ENCODE data around the gene SPOCK3. TPM values are rescaled to one million over a fixed set of nuclear protein-coding genes. Genes with fewer than 3 reads are reported as not detected.

SPOCK3 gene
- total and polyA plus RNA-seq, 2 of the 13 experiments (the other 11 are each of a cell fraction or from before 2014, with no cell fraction given): not detected

DNA sequence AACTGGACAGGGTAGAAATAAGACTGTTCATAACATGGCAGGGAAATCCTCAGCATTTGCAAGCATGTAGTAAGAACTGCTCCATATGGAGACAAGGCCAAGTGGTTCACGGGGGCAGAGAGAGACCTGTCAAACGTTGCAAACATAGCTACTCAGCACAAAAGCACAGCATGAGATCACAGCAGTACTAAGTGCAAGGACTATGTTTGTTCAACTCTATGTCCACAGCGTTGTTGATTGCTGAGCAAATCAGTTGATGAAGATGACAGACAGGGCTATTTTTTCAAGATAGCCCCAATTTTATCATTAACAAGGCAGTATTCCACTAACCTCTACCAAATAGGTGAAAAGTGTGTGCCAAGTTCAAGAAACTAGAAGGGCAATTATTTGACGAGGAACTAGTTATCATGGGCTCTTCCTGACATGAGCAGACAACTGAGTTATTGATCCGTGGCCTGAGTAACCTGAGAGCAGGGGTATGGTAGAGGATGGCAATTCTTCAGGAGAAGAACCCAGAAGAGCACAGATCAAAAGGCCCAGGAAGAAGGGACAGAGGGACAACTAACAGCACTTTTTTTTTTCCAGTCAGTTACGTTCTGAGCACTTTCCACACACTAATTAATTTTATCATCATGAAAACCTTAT lies 57.4 kb downstream of the SPOCK3 start (continued):
- TF ChIP-seq, protein P1, sequence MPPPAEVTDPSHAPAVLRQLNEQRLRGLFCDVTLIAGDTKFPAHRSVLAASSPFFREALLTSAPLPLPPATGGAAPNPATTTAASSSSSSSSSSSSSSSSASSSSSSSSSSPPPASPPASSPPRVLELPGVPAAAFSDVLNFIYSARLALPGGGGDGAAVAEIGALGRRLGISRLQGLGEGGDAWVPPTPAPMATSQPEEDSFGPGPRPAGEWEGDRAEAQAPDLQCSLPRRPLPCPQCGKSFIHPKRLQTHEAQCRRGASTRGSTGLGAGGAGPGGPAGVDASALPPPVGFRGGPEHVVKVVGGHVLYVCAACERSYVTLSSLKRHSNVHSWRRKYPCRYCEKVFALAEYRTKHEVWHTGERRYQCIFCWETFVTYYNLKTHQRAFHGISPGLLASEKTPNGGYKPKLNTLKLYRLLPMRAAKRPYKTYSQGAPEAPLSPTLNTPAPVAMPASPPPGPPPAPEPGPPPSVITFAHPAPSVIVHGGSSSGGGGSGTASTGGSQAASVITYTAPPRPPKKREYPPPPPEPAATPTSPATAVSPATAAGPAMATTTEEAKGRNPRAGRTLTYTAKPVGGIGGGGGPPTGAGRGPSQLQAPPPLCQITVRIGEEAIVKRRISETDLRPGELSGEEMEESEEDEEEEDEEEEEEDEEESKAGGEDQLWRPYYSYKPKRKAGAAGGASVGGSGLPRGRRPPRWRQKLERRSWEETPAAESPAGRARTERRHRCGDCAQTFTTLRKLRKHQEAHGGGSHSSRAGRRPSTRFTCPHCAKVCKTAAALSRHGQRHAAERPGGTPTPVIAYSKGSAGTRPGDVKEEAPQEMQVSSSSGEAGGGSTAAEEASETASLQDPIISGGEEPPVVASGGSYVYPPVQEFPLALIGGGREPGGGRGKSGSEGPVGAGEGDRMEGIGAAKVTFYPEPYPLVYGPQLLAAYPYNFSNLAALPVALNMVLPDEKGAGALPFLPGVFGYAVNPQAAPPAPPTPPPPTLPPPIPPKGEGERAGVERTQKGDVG (CRISPR knock-in tag; IDR thresholded peaks at IDR 0.05; ENCODE audit: borderline replicate concordance): no peak
- TF ChIP-seq SMARCC2 (IDR thresholded peaks at IDR 0.05) (no peak), PRPF4 (IDR thresholded peaks at IDR 0.05; ENCODE audit: low read depth, low read length, poor library complexity, severe bottlenecking) (no peak), ZNF775 (CRISPR knock-in tag; IDR thresholded peaks at IDR 0.05; ENCODE audit: borderline replicate concordance) (no peak), FOXM1 (CRISPR knock-in tag; IDR thresholded peaks at IDR 0.05) (no peak), ZNF547 (CRISPR knock-in tag; IDR thresholded peaks at IDR 0.05) (no peak), ZFX (CRISPR knock-in tag; IDR thresholded peaks at IDR 0.05; ENCODE audit: low read depth) (no peak), SNAPC2 (CRISPR knock-in tag; IDR thresholded peaks at IDR 0.05) (no peak), ATRX (CRISPR knock-in tag; IDR thresholded peaks at IDR 0.05; ENCODE audit: borderline replicate concordance) (no peak), GABPA (IDR thresholded peaks at IDR 0.05; ENCODE audit: low read depth, low read length) (no peak), GABPA (CRISPR knock-in tag; IDR thresholded peaks at IDR 0.05; ENCODE audit: low read depth) (no peak), ELF3 (CRISPR knock-in tag; IDR thresholded peaks at IDR 0.05) (no peak), TBP (CRISPR knock-in tag; IDR thresholded peaks at IDR 0.05) (no peak), ZNF292 (CRISPR knock-in tag; IDR thresholded peaks at IDR 0.05; ENCODE audit: borderline replicate concordance, low read depth) (peak; percentile 69; the same call in 1 of the 2 replicates), GABPB1 (CRISPR knock-in tag; IDR thresholded peaks at IDR 0.05) (no peak; the same call in 1 of the 2 replicates), ZNF10 (CRISPR knock-in tag; IDR thresholded peaks at IDR 0.05; ENCODE audit: borderline replicate concordance, low read depth) (no peak), AHR (CRISPR knock-in tag; IDR thresholded peaks at IDR 0.05) (no peak)
- TF ChIP-seq, protein P2, sequence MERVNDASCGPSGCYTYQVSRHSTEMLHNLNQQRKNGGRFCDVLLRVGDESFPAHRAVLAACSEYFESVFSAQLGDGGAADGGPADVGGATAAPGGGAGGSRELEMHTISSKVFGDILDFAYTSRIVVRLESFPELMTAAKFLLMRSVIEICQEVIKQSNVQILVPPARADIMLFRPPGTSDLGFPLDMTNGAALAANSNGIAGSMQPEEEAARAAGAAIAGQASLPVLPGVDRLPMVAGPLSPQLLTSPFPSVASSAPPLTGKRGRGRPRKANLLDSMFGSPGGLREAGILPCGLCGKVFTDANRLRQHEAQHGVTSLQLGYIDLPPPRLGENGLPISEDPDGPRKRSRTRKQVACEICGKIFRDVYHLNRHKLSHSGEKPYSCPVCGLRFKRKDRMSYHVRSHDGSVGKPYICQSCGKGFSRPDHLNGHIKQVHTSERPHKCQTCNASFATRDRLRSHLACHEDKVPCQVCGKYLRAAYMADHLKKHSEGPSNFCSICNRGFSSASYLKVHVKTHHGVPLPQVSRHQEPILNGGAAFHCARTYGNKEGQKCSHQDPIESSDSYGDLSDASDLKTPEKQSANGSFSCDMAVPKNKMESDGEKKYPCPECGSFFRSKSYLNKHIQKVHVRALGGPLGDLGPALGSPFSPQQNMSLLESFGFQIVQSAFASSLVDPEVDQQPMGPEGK (CRISPR knock-in tag; IDR thresholded peaks at IDR 0.05): no peak
- TF ChIP-seq, protein P3, sequence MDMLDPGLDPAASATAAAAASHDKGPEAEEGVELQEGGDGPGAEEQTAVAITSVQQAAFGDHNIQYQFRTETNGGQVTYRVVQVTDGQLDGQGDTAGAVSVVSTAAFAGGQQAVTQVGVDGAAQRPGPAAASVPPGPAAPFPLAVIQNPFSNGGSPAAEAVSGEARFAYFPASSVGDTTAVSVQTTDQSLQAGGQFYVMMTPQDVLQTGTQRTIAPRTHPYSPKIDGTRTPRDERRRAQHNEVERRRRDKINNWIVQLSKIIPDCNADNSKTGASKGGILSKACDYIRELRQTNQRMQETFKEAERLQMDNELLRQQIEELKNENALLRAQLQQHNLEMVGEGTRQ (IDR thresholded peaks at IDR 0.05; ENCODE audit: low read depth, low read length): no peak
- TF ChIP-seq, protein P3 (CRISPR knock-in tag; IDR thresholded peaks at IDR 0.05; ENCODE audit: borderline replicate concordance): no peak
- TF ChIP-seq, protein P4, sequence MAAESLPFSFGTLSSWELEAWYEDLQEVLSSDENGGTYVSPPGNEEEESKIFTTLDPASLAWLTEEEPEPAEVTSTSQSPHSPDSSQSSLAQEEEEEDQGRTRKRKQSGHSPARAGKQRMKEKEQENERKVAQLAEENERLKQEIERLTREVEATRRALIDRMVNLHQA (CRISPR knock-in tag; IDR thresholded peaks at IDR 0.05): no peak
- TF ChIP-seq, protein P5, sequence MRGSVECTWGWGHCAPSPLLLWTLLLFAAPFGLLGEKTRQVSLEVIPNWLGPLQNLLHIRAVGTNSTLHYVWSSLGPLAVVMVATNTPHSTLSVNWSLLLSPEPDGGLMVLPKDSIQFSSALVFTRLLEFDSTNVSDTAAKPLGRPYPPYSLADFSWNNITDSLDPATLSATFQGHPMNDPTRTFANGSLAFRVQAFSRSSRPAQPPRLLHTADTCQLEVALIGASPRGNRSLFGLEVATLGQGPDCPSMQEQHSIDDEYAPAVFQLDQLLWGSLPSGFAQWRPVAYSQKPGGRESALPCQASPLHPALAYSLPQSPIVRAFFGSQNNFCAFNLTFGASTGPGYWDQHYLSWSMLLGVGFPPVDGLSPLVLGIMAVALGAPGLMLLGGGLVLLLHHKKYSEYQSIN (CRISPR knock-in tag; IDR thresholded peaks at IDR 0.05; ENCODE audit: borderline replicate concordance): no peak
